H1 (cell line): ENCODE data around the gene LMTK3.

Experiments
- GABPA ChIP-seq: IDR thresholded peaks from 2 replicates; pipeline ENCODE4 v1.6.1; 2011; ENCODE audit warnings: mild to moderate bottlenecking, low read length, moderate library complexity, borderline replicate concordance; ENCODE audit not compliant: insufficient read depth
- MAFK ChIP-seq: IDR thresholded peaks from 2 replicates; pipeline ENCODE4 v1.6.1; 2012; ENCODE audit warnings: low read depth, mild to moderate bottlenecking, improper control_type of control experiment, low read length
- POLR2A ChIP-seq, 2 experiments: IDR thresholded peaks; 1 replicate in 1 of 2; 2 replicates in 1 of 2; pipeline ENCODE4 v1.6.1; 2011; ENCODE audit warnings: low read depth in 2 of 2, low read length in 2 of 2, mild to moderate bottlenecking in 2 of 2; ENCODE audit errors: control extremely low read depth in 1 of 2
- SRF ChIP-seq: IDR thresholded peaks from 2 replicates; pipeline ENCODE4 v1.6.1; 2011; ENCODE audit warnings: mild to moderate bottlenecking, low read depth, low read length, moderate library complexity
- TEAD4 ChIP-seq: IDR thresholded peaks from 2 replicates; pipeline ENCODE4 v1.6.1; 2012; ENCODE audit warnings: low read depth, low read length, inconsistent platforms, mixed read lengths

DNA sequence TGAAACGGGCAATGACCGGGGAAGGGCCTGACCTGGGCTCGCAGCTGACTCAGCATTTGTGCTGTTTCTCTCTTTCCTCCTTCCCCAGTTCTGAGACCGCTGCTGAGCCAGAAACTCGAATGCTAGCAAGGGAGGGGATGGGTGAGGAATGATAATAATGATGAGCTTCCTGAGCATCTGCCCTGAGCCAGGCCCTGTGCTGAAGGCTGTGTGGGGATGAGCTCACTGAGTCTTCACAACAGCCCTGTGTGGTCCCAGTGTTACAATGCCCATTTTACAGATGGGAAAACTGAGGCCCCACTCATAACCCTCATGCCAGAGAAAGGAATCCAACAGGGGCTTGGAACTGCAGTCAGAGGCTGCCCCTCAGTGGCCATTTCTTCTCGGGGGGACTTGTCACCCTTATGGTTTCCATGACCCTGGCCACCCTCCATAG, 48.5 kb upstream of the LMTK3 start:
- TF ChIP-seq TEAD4, result no peak
- TF ChIP-seq MAFK, result peak; percentile 41
- TF ChIP-seq GABPA, result no peak
- no peak for TF ChIP-seq SRF
- no peak for TF ChIP-seq POLR2A (IDR thresholded peaks at IDR 0.05; ENCODE audit: control extremely low read depth in 1 of 2, low read depth in 2 of 2, low read length in 2 of 2)
